Loucy (cell line): ENCODE measurements around the gene RAP1GAP2.

Experiments used
- H2AFZ ChIP-seq: fragments of 200-600 bp; sonication (generic); 2 replicates; pipeline ENCODE4 v1.6.0; 2016; ENCODE audit warnings: antibody characterized with exemption, mild to moderate bottlenecking, low read length, moderate library complexity
- H3F3A ChIP-seq: fragments of 200-600 bp; 2 replicates; pipeline ENCODE4 v1.6.0; 2016; ENCODE audit warnings: antibody characterized with exemption, low read depth, mild to moderate bottlenecking
- H3K27me3 ChIP-seq: fragments of 200-600 bp; sonication (generic); 2 replicates; pipeline ENCODE4 v1.6.1; 2014; ENCODE audit warnings: low read length, mild to moderate bottlenecking; ENCODE audit not compliant: insufficient read depth, poor library complexity, severe bottlenecking
- H3K36me3 ChIP-seq: fragments of 200-600 bp; sonication (generic); 2 replicates; pipeline ENCODE4 v1.6.1; 2016; ENCODE audit warnings: low read length; ENCODE audit not compliant: insufficient read depth
- H3K4me1 ChIP-seq: fragments of 200-600 bp; sonication (generic); 2 replicates; pipeline ENCODE4 v1.5.1; 2014; ENCODE audit warnings: low read length, mild to moderate bottlenecking; ENCODE audit not compliant: insufficient read depth, poor library complexity, severe bottlenecking
- H3K4me2 ChIP-seq: fragments of 200-600 bp; sonication (generic); 2 replicates; pipeline ENCODE4 v1.6.0; 2014; ENCODE audit warnings: antibody characterized with exemption, low read length, low read depth, mild to moderate bottlenecking; ENCODE audit not compliant: poor library complexity, severe bottlenecking
- H3K4me3 ChIP-seq: fragments of 200-600 bp; sonication (generic); 2 replicates; pipeline ENCODE4 v1.5.1; 2014; ENCODE audit warnings: low read length, mild to moderate bottlenecking, mixed read lengths; ENCODE audit not compliant: poor library complexity, severe bottlenecking
- H3K79me2 ChIP-seq: fragments of 200-600 bp; sonication (generic); 2 replicates; pipeline ENCODE4 v1.6.1; 2014; ENCODE audit warnings: low read length; ENCODE audit not compliant: insufficient read depth
- H3K9ac ChIP-seq: fragments of 200-600 bp; sonication (generic); 2 replicates; pipeline ENCODE4 v1.6.0; 2014; ENCODE audit warnings: mild to moderate bottlenecking, low read depth, low read length, moderate library complexity; ENCODE audit not compliant: poor library complexity, severe bottlenecking
- H3K9me2 ChIP-seq: fragments of 200-600 bp; sonication (generic); replicated peaks from 2 replicates; pipeline ENCODE4 v1.6.1; 2016; ENCODE audit warnings: low read depth, low read length, mixed read lengths
- H3K9me3 ChIP-seq: fragments of 200-600 bp; sonication (generic); 2 replicates; pipeline ENCODE4 v1.6.1; 2014; ENCODE audit warnings: mild to moderate bottlenecking, antibody characterized with exemption, low read length, low read depth; ENCODE audit not compliant: insufficient read depth
- H4K20me1 ChIP-seq: fragments of 200-600 bp; sonication (generic); 2 replicates; pipeline ENCODE4 v1.6.0; 2014; ENCODE audit warnings: antibody characterized with exemption, low read length, mild to moderate bottlenecking; ENCODE audit not compliant: insufficient read depth, poor library complexity, severe bottlenecking
- EZH2phosphoT487 ChIP-seq: fragments of 200-600 bp; IDR thresholded peaks from 2 replicates; pipeline ENCODE4 v1.6.1; 2018; ENCODE audit warnings: antibody characterized with exemption, mild to moderate bottlenecking, moderate library complexity, borderline replicate concordance
- TF ChIP-seq, protein P1 (sequence below): fragments of 200-600 bp; sonication (generic); conservative IDR thresholded peaks from 2 replicates; pipeline ENCODE4 v1.5.1; 2014; ENCODE audit warnings: mild to moderate bottlenecking, antibody characterized with exemption, low read length

Gene RAP1GAP2

DNA sequence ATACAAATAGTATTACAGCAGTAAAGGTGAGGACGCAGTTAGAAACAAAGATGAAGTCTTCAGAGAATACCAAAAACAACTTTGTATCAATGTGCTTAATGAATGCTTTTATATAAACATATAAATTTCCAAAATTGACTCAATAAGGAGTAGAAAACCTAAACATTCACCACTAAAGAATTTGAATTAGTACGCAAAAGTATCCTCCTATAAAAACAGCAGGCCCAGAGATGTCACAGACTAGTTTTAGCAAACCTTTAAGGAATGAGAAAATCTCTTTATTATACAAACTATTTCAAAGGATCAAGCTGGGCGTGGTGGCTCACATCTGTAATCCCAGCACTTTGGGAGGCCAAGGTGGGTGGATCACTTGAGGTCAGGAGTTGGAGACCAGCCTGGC is 180.9 kb downstream of the RAP1GAP2 start:
- no peak overlapping the region for H3K4me2 ChIP-seq
- H3K36me3 ChIP-seq: peaks cover 76% of the 10 kb centered on the region; the same call in 1 of the 2 replicates
- TF ChIP-seq EZH2phosphoT487: no peak
- TF ChIP-seq, protein P1, sequence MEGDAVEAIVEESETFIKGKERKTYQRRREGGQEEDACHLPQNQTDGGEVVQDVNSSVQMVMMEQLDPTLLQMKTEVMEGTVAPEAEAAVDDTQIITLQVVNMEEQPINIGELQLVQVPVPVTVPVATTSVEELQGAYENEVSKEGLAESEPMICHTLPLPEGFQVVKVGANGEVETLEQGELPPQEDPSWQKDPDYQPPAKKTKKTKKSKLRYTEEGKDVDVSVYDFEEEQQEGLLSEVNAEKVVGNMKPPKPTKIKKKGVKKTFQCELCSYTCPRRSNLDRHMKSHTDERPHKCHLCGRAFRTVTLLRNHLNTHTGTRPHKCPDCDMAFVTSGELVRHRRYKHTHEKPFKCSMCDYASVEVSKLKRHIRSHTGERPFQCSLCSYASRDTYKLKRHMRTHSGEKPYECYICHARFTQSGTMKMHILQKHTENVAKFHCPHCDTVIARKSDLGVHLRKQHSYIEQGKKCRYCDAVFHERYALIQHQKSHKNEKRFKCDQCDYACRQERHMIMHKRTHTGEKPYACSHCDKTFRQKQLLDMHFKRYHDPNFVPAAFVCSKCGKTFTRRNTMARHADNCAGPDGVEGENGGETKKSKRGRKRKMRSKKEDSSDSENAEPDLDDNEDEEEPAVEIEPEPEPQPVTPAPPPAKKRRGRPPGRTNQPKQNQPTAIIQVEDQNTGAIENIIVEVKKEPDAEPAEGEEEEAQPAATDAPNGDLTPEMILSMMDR: no peak

GRCh38 chr17:2978116-2978515 is 181.9 kb downstream of the RAP1GAP2 start:
- Histone ChIP-seq H3K9ac (no peak overlapping the region), H3K36me3 (peaks cover 77% of the 10 kb centered on the region; the same call in 1 of the 2 replicates), H3K79me2 (no peaks in the 10 kb centered on the region), H3K4me2 (no peak overlapping the region), H3K9me3 (no peaks in the 10 kb centered on the region), H3K27me3 (no peaks in the 10 kb centered on the region), H3K4me3 (no peak overlapping the region), H3F3A (no peaks in the 10 kb centered on the region), H2AFZ (no peak overlapping the region), H3K4me1 (no peaks in the 10 kb centered on the region), H3K9me2 (no peaks in the 10 kb centered on the region), H4K20me1 (no peaks in the 10 kb centered on the region)
- no peak for TF ChIP-seq EZH2phosphoT487
- TF ChIP-seq, protein P1: no peak

More for the DNA sequence above, 180.9 kb downstream of the RAP1GAP2 start:
- H3F3A ChIP-seq: no peaks in the 10 kb centered on the region
- H3K4me3 ChIP-seq: no peak overlapping the region
- no peaks in the 10 kb centered on the region for H4K20me1 ChIP-seq
- no peaks in the 10 kb centered on the region for H3K27me3 ChIP-seq
- H3K79me2 ChIP-seq: no peaks in the 10 kb centered on the region
- H2AFZ ChIP-seq: no peak overlapping the region
- no peak overlapping the region for H3K9ac ChIP-seq
- no peaks in the 10 kb centered on the region for H3K9me3 ChIP-seq
- no peaks in the 10 kb centered on the region for H3K9me2 ChIP-seq
- no peaks in the 10 kb centered on the region for H3K4me1 ChIP-seq

DNA sequence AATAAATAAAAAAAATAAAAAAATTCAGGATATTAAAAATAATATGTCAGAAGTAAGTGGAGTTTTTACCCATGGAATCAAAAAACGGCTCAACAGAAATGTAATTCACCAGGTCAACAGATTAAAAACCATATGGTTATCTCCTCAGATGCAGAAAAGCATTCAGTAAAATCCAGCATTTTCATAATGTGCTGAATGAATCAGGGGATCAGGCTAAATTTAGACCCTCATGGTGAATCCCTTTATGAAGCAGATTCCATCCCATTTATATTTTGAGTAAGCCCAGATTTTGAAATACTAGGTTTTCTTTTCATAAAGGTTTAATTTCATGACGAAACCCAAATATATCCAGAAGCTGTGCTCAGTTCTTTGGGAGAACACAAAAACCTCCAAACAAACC is 182.8 kb downstream of the RAP1GAP2 start:
- Histone ChIP-seq H3K9me2 (no peaks in the 10 kb centered on the region), H3F3A (no peaks in the 10 kb centered on the region), H2AFZ (no peak overlapping the region), H3K27me3 (no peaks in the 10 kb centered on the region), H3K9ac (no peak overlapping the region), H3K36me3 (peaks cover 78% of the 10 kb centered on the region; the same call in 1 of the 2 replicates), H3K79me2 (no peaks in the 10 kb centered on the region), H3K9me3 (no peaks in the 10 kb centered on the region), H3K4me2 (no peak overlapping the region), H3K4me1 (no peaks in the 10 kb centered on the region), H4K20me1 (no peaks in the 10 kb centered on the region), H3K4me3 (no peak overlapping the region)
- no peak for TF ChIP-seq EZH2phosphoT487
- TF ChIP-seq, protein P1: no peak
